GM23338 (cell line): Measurements from ENCODE around the gene WSCD2. TPM values are rescaled to one million over a fixed set of nuclear protein-coding genes. Genes with fewer than 3 reads are reported as not detected.

Experiments
- ATAC-seq: fragments of 200-7000 bp; cut with Tn5 transposase; 3 replicates; pipeline ENCODE4 v1.9.1; 2020
- DNase-seq: peaks from one replicate; pipeline ENCODE4 v3.0.0-alpha.2; 2015; ENCODE audit warnings: low spot score
- H2AFZ ChIP-seq: fragments of 200-600 bp; sonication (generic); 2 replicates; pipeline ENCODE4 v1.8.0; 2016; ENCODE audit warnings: antibody characterized with exemption, mild to moderate bottlenecking, moderate library complexity
- H3F3A ChIP-seq: fragments of 200-600 bp; sonication (generic); replicated peaks from 2 replicates; pipeline ENCODE4 v1.8.0; 2017; ENCODE audit warnings: antibody characterized with exemption, mixed run types, low read depth
- H3K27ac ChIP-seq: fragments of 200-600 bp; sonication (generic); 2 replicates; pipeline ENCODE4 v1.6.1; 2016; ENCODE audit warnings: low read depth
- H3K27me3 ChIP-seq: fragments of 200-600 bp; sonication (generic); 2 replicates; pipeline ENCODE4 v1.8.0; 2016; ENCODE audit warnings: mild to moderate bottlenecking, mixed run types, moderate library complexity; ENCODE audit not compliant: insufficient read depth
- H3K36me3 ChIP-seq: fragments of 200-600 bp; sonication (generic); 2 replicates; pipeline ENCODE4 v1.8.0; 2016; ENCODE audit warnings: mild to moderate bottlenecking; ENCODE audit not compliant: insufficient read depth
- H3K4me1 ChIP-seq: fragments of 200-600 bp; sonication (generic); 2 replicates; pipeline ENCODE4 v1.8.0; 2016; ENCODE audit warnings: mild to moderate bottlenecking, moderate library complexity; ENCODE audit not compliant: insufficient read depth
- H3K4me2 ChIP-seq: fragments of 200-600 bp; sonication (generic); 2 replicates; pipeline ENCODE4 v1.7.1; 2017; ENCODE audit warnings: mixed run types
- H3K4me3 ChIP-seq: fragments of 200-600 bp; sonication (generic); 2 replicates; pipeline ENCODE4 v1.6.1; 2016; ENCODE audit warnings: mixed run types
- H3K79me2 ChIP-seq: fragments of 200-600 bp; sonication (generic); replicated peaks from 2 replicates; pipeline ENCODE4 v1.8.0; 2017; ENCODE audit warnings: mild to moderate bottlenecking; ENCODE audit not compliant: insufficient read depth
- H3K9me2 ChIP-seq: fragments of 200-600 bp; sonication (generic); 2 replicates; pipeline ENCODE4 v1.8.0; 2017; ENCODE audit not compliant: insufficient read depth
- H4K20me1 ChIP-seq: fragments of 200-600 bp; sonication (generic); replicated peaks from 2 replicates; pipeline ENCODE4 v1.8.0; 2017; ENCODE audit warnings: mild to moderate bottlenecking; ENCODE audit not compliant: insufficient read depth
- H3K27ac Mint-ChIP-seq: 2 replicates; pipeline ENCODE4 v1.8.0; 2020; ENCODE audit warnings: inconsistent platforms, mild to moderate bottlenecking, moderate library complexity, mixed read lengths
- H3K27me3 Mint-ChIP-seq: 3 replicates; pipeline ENCODE4 v1.8.0; 2022; ENCODE audit warnings: low read depth, mild to moderate bottlenecking, moderate library complexity, mixed read lengths, inconsistent platforms; ENCODE audit not compliant: insufficient read depth, poor library complexity
- H3K36me3 Mint-ChIP-seq: 3 replicates; pipeline ENCODE4 v1.8.0; 2021; ENCODE audit warnings: low read depth, mild to moderate bottlenecking, inconsistent platforms, moderate library complexity, mixed read lengths
- H3K4me1 Mint-ChIP-seq: 3 replicates; pipeline ENCODE4 v1.8.0; 2020; ENCODE audit warnings: mild to moderate bottlenecking, inconsistent platforms, mixed read lengths
- H3K4me3 Mint-ChIP-seq: 3 replicates; pipeline ENCODE4 v1.8.0; 2021; ENCODE audit warnings: moderate library complexity, mild to moderate bottlenecking, inconsistent platforms, mixed read lengths
- H3K9me3 Mint-ChIP-seq: 3 replicates; pipeline ENCODE4 v1.8.0; 2020; ENCODE audit warnings: moderate library complexity, mild to moderate bottlenecking, inconsistent platforms, mixed read lengths
- CREB1 ChIP-seq: fragments of 250-450 bp; sonication (Bioruptor Pico); IDR thresholded peaks from 2 replicates; pipeline ENCODE4 v1.5.0; 2020; ENCODE audit warnings: low read depth, mild to moderate bottlenecking, moderate library complexity
- EZH2 ChIP-seq: fragments of 200-600 bp; sonication (generic); IDR thresholded peaks from one replicate; pipeline ENCODE4 v1.8.0; 2017; ENCODE audit warnings: antibody characterized with exemption, mild to moderate bottlenecking, low read depth; ENCODE audit not compliant: unreplicated experiment
- EZH2phosphoT487 ChIP-seq: fragments of 200-600 bp; sonication (generic); IDR thresholded peaks from one replicate; pipeline ENCODE4 v1.8.1; 2018; ENCODE audit warnings: antibody characterized with exemption; ENCODE audit not compliant: unreplicated experiment
- JUNB ChIP-seq: IDR thresholded peaks from one replicate; pipeline ENCODE4 v1.6.1; 2016; ENCODE audit warnings: antibody characterized with exemption; ENCODE audit not compliant: unreplicated experiment
- NANOG ChIP-seq: IDR thresholded peaks from 2 replicates; pipeline ENCODE4 v1.6.1; 2016; ENCODE audit warnings: antibody characterized with exemption, borderline replicate concordance
- POLR2AphosphoS5 ChIP-seq: IDR thresholded peaks from 2 replicates; pipeline ENCODE4 v1.6.1; 2016; ENCODE audit warnings: antibody characterized with exemption, low read depth
- STAT1 ChIP-seq: IDR thresholded peaks from one replicate; pipeline ENCODE4 v1.6.1; 2016; ENCODE audit warnings: antibody characterized with exemption; ENCODE audit not compliant: unreplicated experiment
- ZNF114 ChIP-seq: fragments of 250-450 bp; sonication (Bioruptor Pico); IDR thresholded peaks from 2 replicates; pipeline ENCODE4 v1.5.0; 2020; ENCODE audit warnings: mild to moderate bottlenecking, moderate library complexity
- polyA plus RNA-seq: library from polyadenylated mRNA; unstranded; fragments of >200 nt; fragmentation: Nextera tagmentation; extraction: Ambion mirVana; gene quantifications from 2 replicates; pipeline ENCODE4 v1.2.1, GENCODE V29; 2016
- total RNA-seq: library from RNA; depleted of rRNA; stranded (reverse); fragments of >200 nt; shearing (Covaris generic); gene quantifications from 2 replicates; pipeline ENCODE4 v1.2.3, GENCODE V29; 2014
- TF ChIP-seq, protein P1 (sequence below), 2 experiments: fragments of 200-600 bp in 1 of 2; sonication (generic) in 1 of 2; conservative IDR thresholded peaks; 2 replicates each; pipeline versions ENCODE4 v1.5.1 to v1.6.1; 2016 to 2017; ENCODE audit warnings: antibody characterized with exemption in 2 of 2, low read depth in 2 of 2, mild to moderate bottlenecking in 2 of 2, moderate library complexity in 1 of 2
- TF ChIP-seq, protein P2 (sequence below): IDR thresholded peaks from 2 replicates; pipeline ENCODE4 v1.6.1; 2016; ENCODE audit warnings: antibody characterized with exemption
- TF ChIP-seq, protein P3 (sequence below): IDR thresholded peaks from one replicate; pipeline ENCODE4 v1.6.1; 2018; ENCODE audit warnings: antibody characterized with exemption; ENCODE audit not compliant: unreplicated experiment
- TF ChIP-seq, protein P4 (sequence below): fragments of 250-450 bp; sonication (Bioruptor Pico); IDR thresholded peaks from 2 replicates; pipeline ENCODE4 v1.5.0; 2020; ENCODE audit warnings: mild to moderate bottlenecking, moderate library complexity

The WSCD2 gene
- total and polyA plus RNA-seq, 2 experiments from 2014 or later: 0.66 to 3.1 TPM

DNA sequence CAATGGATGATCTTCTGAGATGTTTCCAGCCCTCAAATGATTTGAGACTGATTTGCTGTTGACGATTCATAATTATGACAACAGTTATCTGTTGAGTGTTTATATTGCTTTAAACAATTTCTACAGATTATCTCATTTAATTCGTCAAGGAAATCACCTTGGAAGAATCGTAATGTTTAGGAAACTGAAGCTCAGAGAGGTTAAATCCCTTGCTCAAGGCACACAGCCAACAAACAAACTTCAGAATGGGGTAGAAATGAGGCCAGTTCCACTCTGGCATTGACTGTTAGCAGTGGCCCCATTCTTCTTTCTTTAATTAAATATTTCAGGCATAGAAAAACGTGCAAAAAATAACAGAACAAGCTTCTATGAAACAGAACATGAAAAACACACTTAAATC is 4.0 kb upstream of the WSCD2 start (continued):
- TF ChIP-seq, protein P1, sequence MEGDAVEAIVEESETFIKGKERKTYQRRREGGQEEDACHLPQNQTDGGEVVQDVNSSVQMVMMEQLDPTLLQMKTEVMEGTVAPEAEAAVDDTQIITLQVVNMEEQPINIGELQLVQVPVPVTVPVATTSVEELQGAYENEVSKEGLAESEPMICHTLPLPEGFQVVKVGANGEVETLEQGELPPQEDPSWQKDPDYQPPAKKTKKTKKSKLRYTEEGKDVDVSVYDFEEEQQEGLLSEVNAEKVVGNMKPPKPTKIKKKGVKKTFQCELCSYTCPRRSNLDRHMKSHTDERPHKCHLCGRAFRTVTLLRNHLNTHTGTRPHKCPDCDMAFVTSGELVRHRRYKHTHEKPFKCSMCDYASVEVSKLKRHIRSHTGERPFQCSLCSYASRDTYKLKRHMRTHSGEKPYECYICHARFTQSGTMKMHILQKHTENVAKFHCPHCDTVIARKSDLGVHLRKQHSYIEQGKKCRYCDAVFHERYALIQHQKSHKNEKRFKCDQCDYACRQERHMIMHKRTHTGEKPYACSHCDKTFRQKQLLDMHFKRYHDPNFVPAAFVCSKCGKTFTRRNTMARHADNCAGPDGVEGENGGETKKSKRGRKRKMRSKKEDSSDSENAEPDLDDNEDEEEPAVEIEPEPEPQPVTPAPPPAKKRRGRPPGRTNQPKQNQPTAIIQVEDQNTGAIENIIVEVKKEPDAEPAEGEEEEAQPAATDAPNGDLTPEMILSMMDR (conservative IDR thresholded peaks at IDR 0.05; ENCODE audit: low read depth in 2 of 2): no peak
- no peak for TF ChIP-seq STAT1
- TF ChIP-seq ZNF114 (CRISPR knock-in tag): no peak
- no peak for TF ChIP-seq POLR2AphosphoS5

DNA sequence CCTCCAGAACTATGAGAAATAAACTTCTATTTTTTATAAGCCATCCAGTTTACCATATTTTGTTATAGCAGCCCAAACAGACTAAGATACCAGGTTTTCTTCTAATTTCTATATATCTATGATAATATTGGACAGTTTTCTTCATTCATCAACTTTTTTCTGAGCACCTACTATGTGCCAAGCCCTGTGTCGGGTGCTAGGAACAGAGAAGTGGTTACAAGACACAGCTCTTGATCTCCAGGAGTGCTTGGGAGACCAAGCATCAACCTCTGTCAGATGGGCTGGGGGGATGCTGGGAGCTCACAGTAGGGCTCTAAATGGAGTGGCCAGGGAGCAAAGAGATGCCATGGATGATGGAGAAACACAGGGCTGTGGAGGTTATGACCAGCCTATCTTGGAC is 2.9 kb upstream of the WSCD2 start:
- Mint-ChIP-seq H3K27me3 (peaks cover 14% of the 10 kb centered on the region), H3K4me3 (no peak overlapping the region), H3K9me3 (no peaks in the 10 kb centered on the region), H3K27ac (no peak overlapping the region), H3K4me1 (peaks cover 8% of the 10 kb centered on the region), H3K36me3 (no peaks in the 10 kb centered on the region)
- Histone ChIP-seq H3K9me2 (no peaks in the 10 kb centered on the region), H4K20me1 (no peaks in the 10 kb centered on the region), H3K4me2 (no peak overlapping the region), H3K79me2 (no peaks in the 10 kb centered on the region), H2AFZ (no peak overlapping the region), H3K27ac (no peak overlapping the region), H3K4me1 (peaks cover 6% of the 10 kb centered on the region; the same call in 1 of the 2 replicates), H3F3A (0 out of 2 replicates have a peak, but pooled peaks cover 5% of the 10 kb centered on the region), H3K4me3 (no peak overlapping the region), H3K27me3 (peaks cover 24% of the 10 kb centered on the region), H3K36me3 (no peaks in the 10 kb centered on the region)
- DNase-seq (no peak), ATAC-seq (no peak)
- TF ChIP-seq POLR2AphosphoS5: no peak
- TF ChIP-seq JUNB: no peak
- TF ChIP-seq, protein P2, sequence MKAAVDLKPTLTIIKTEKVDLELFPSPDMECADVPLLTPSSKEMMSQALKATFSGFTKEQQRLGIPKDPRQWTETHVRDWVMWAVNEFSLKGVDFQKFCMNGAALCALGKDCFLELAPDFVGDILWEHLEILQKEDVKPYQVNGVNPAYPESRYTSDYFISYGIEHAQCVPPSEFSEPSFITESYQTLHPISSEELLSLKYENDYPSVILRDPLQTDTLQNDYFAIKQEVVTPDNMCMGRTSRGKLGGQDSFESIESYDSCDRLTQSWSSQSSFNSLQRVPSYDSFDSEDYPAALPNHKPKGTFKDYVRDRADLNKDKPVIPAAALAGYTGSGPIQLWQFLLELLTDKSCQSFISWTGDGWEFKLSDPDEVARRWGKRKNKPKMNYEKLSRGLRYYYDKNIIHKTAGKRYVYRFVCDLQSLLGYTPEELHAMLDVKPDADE: no peak
- no peak for TF ChIP-seq STAT1
- no peak for TF ChIP-seq NANOG
- TF ChIP-seq ZNF114 (CRISPR knock-in tag): no peak
- no peak for TF ChIP-seq EZH2
- TF ChIP-seq CREB1 (CRISPR knock-in tag): no peak
- TF ChIP-seq, protein P3, sequence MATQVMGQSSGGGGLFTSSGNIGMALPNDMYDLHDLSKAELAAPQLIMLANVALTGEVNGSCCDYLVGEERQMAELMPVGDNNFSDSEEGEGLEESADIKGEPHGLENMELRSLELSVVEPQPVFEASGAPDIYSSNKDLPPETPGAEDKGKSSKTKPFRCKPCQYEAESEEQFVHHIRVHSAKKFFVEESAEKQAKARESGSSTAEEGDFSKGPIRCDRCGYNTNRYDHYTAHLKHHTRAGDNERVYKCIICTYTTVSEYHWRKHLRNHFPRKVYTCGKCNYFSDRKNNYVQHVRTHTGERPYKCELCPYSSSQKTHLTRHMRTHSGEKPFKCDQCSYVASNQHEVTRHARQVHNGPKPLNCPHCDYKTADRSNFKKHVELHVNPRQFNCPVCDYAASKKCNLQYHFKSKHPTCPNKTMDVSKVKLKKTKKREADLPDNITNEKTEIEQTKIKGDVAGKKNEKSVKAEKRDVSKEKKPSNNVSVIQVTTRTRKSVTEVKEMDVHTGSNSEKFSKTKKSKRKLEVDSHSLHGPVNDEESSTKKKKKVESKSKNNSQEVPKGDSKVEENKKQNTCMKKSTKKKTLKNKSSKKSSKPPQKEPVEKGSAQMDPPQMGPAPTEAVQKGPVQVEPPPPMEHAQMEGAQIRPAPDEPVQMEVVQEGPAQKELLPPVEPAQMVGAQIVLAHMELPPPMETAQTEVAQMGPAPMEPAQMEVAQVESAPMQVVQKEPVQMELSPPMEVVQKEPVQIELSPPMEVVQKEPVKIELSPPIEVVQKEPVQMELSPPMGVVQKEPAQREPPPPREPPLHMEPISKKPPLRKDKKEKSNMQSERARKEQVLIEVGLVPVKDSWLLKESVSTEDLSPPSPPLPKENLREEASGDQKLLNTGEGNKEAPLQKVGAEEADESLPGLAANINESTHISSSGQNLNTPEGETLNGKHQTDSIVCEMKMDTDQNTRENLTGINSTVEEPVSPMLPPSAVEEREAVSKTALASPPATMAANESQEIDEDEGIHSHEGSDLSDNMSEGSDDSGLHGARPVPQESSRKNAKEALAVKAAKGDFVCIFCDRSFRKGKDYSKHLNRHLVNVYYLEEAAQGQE: no peak
- TF ChIP-seq EZH2phosphoT487: no peak
- TF ChIP-seq, protein P4, sequence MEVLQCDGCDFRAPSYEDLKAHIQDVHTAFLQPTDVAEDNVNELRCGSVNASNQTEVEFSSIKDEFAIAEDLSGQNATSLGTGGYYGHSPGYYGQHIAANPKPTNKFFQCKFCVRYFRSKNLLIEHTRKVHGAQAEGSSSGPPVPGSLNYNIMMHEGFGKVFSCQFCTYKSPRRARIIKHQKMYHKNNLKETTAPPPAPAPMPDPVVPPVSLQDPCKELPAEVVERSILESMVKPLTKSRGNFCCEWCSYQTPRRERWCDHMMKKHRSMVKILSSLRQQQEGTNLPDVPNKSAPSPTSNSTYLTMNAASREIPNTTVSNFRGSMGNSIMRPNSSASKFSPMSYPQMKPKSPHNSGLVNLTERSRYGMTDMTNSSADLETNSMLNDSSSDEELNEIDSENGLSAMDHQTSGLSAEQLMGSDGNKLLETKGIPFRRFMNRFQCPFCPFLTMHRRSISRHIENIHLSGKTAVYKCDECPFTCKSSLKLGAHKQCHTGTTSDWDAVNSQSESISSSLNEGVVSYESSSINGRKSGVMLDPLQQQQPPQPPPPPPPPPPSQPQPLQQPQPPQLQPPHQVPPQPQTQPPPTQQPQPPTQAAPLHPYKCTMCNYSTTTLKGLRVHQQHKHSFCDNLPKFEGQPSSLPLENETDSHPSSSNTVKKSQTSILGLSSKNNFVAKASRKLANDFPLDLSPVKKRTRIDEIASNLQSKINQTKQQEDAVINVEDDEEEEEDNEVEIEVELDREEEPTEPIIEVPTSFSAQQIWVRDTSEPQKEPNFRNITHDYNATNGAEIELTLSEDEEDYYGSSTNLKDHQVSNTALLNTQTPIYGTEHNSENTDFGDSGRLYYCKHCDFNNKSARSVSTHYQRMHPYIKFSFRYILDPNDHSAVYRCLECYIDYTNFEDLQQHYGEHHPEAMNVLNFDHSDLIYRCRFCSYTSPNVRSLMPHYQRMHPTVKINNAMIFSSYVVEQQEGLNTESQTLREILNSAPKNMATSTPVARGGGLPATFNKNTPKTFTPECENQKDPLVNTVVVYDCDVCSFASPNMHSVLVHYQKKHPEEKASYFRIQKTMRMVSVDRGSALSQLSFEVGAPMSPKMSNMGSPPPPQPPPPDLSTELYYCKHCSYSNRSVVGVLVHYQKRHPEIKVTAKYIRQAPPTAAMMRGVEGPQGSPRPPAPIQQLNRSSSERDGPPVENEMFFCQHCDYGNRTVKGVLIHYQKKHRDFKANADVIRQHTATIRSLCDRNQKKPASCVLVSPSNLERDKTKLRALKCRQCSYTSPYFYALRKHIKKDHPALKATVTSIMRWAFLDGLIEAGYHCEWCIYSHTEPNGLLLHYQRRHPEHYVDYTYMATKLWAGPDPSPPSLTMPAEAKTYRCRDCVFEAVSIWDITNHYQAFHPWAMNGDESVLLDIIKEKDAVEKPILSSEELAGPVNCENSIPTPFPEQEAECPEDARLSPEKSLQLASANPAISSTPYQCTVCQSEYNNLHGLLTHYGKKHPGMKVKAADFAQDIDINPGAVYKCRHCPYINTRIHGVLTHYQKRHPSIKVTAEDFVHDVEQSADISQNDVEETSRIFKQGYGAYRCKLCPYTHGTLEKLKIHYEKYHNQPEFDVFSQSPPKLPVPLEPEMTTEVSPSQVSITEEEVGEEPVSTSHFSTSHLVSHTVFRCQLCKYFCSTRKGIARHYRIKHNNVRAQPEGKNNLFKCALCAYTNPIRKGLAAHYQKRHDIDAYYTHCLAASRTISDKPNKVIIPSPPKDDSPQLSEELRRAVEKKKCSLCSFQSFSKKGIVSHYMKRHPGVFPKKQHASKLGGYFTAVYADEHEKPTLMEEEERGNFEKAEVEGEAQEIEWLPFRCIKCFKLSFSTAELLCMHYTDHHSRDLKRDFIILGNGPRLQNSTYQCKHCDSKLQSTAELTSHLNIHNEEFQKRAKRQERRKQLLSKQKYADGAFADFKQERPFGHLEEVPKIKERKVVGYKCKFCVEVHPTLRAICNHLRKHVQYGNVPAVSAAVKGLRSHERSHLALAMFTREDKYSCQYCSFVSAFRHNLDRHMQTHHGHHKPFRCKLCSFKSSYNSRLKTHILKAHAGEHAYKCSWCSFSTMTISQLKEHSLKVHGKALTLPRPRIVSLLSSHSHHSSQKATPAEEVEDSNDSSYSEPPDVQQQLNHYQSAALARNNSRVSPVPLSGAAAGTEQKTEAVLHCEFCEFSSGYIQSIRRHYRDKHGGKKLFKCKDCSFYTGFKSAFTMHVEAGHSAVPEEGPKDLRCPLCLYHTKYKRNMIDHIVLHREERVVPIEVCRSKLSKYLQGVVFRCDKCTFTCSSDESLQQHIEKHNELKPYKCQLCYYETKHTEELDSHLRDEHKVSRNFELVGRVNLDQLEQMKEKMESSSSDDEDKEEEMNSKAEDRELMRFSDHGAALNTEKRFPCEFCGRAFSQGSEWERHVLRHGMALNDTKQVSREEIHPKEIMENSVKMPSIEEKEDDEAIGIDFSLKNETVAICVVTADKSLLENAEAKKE (CRISPR knock-in tag): no peak
